Measurements from ENCODE around the gene CNTN4. TPM values are rescaled to one million over a fixed set of nuclear protein-coding genes. Genes with fewer than 3 reads are reported as not detected.

CNTN4 gene
- total RNA-seq, 4 donors from 2014 or later = 33.6 to 112 (median 53.1) TPM

DNA sequence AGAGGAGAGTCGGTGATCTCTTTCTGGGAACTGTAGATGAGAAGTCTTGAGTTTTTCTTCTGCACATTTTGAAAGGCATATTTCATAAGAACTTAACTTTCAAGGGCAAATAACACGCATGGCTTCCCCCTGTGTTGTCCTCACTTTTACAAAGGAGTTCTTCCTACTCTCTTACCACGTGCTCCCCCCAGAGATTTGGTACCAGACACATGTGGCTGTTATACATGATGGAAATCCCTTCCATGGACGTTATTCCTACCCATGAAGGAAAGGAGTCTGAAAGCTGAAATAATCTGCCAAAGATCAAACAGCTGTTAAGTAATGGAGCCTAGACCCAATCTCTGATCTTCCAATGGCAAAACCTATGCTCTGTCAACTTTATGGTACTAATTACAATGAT is 1007.1 kb downstream of the CNTN4 start:
- H3K4me3 ChIP-seq (replicated peaks in 1 of 3) = no peak overlapping the region
- peaks cover 6 to 7% of the 10 kb centered on the region in 2 donors for H3K4me1 ChIP-seq
- no peaks in the 10 kb centered on the region for H3K9me3 ChIP-seq
- TF ChIP-seq CTCF (IDR thresholded peaks at IDR 0.05) (no peak), POLR2A (IDR thresholded peaks at IDR 0.05) (no peak)
- no peak for DNase-seq
- 64 to 76% methylated on average over 4 of the region's 4 CpGs for WGBS, 2 donors
- intact Hi-C loops (cut with DNase I) = no loop called here
- no peak overlapping the region for H3K27ac ChIP-seq
- H3K27me3 ChIP-seq = no peaks in the 10 kb centered on the region
- H3K36me3 ChIP-seq = no peaks in the 10 kb centered on the region

- no peaks in the 10 kb centered on the region for H3K9me3 ChIP-seq
- no peaks in the 10 kb centered on the region for H3K36me3 ChIP-seq
- DNase-seq = no peak
- no peak overlapping the region for H3K27ac ChIP-seq
- WGBS, 2 donors = 97 to 98% methylated on average over 3 of the region's 3 CpGs
- intact Hi-C loops (cut with DNase I) = no loop called here
- TF ChIP-seq POLR2A (IDR thresholded peaks at IDR 0.05) (no peak), CTCF (IDR thresholded peaks at IDR 0.05) (no peak)
- H3K4me1 ChIP-seq = no peaks in the 10 kb centered on the region
- no peak overlapping the region for H3K4me3 ChIP-seq (replicated peaks in 1 of 3)
- H3K27me3 ChIP-seq = no peaks in the 10 kb centered on the region
Observed at GRCh38 chr3:3107181-3107580, 1008.5 kb downstream of the CNTN4 start.

Small RNA genes within 50 kb of the gene (small RNA-seq; reads per million reads assigned to genes)
- not detected for gene RF00416
- gene RN7SKP144 = not detected
